Bone marrow (tissue), 2 donors: ENCODE measurements around the gene COL1A2.

Experiments
- DNase-seq, 2 donors: peaks; one replicate each; lab custom pipeline; 2025; lab: John Stamatoyannopoulos, UW

The COL1A2 gene

DNA sequence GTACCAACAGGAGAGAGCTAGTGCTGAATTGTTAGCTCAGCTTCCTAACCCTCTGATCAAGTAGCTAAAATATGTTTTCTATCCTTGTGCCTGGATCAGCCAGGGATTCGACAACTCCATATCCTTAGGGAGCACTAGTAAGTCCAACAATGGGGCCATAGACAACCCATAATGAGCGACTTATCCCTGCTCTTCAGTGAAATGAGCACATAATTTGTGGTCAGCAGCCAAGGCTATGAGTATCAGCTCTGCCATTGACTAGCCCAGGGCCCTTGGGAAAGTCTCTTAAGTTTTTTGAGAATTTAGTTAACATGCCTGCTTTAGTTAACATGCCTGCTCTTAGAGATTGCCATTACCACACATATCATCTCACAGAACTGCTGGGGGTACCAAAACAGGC is 39.3 kb downstream of the COL1A2 start:
- DNase-seq = no peak

DNA sequence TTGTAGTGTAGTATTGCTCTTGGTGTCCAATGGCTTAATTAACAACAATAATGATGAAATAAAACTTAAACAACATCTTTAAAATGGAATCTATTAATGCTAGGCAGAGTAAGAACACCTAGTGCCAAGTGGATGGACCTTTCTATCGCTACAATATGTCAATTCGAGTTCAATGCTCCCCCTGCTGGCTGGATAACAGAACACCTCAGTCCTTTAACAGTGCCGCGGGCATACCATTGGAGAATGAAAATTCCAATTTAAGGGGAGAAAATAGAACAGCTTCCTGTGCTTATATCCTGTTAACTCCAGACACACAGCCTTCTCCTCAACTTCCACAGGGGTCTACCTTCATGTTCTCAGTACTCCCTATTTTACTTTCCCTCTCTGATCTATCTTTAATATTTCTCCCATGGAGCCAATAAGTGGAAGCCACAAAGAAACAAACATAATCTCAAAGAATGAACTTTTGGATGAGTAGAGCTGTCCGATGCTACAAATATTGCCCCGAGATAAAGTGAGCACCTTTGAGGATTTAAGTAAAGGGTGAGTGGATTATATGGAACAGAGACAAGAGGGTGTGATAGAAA is 41.4 kb downstream of the COL1A2 start:
- peak in 1 of 2 donors; percentile 36 for DNase-seq

- DNase-seq = no peak
These were observed 42.0 kb downstream of the COL1A2 start for GRCh38 chr7:94436700-94437099.

DNA sequence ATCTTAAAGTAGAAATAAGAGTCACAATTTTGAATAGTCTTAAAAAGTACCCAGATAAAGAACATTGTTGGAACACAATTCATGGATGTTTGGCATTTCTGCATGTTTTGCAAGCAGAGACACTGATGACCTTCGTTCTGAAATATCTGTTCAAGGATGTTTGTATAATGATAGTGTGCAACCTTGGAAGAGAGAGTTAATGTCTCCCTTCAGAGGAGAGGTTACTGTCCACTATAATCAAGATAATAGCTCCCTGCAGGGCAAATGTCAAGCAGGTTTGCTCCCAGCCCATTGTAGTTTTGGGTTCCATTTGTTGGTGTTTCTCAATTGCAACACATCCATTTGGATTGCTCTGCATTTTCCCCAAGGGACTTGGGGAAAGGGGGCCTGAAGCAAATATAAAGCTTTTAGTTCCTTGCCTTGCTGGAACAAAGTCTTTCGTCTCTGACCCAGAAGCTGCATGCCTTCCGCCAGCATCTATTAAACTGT is 45.2 kb downstream of the COL1A2 start:
- DNase-seq = no peak

DNA sequence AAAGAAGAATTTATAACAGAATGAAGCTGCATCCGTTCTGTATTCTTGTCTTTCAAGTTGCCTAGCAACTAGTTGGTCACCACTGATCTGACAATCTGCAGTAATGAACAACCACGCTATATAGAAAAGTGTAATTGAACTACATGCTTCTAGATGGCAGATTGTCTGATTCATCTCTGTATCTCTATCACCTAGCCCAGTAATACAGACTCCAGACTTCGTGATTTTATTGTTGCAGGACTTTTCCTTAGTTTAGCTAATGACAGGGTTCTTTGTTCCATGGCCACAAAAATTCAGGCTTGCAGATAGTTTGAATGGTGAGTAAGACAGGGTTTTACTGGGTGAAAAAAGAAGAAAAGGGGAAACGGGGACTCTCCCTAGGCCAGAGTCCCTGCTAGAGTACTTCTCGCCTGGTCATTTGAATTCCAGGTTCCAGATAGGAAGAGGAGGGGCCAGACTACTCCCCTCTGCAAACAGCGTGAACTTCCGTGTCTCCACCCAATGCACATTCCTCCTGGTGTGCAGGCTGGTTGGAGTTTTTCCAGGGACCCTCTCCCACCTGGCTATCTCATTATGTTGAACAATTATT is 45.9 kb downstream of the COL1A2 start:
- DNase-seq = no peak

- DNase-seq = no peak
These were observed 46.4 kb downstream of the COL1A2 start for GRCh38 chr7:94441138-94441537.

DNA sequence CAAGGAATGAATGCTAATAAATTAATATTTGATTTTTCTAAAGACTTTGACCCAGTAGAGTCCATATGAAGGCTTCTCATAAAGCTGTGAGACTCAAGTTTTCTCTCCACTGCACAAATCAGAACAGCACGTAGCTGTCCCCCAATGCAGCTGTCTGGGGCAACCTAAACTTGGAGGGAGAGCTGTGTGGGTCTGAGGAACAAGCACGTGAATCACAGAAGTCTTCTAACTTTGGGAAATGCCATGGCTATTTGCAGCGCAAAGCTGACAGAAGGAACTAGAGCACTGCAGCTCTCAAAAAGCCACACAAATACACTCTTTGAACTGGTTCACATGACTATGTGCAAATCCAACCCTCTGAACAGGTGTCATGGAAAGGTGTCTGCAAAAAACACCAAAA is 47.9 kb downstream of the COL1A2 start:
- no peak for DNase-seq

DNA sequence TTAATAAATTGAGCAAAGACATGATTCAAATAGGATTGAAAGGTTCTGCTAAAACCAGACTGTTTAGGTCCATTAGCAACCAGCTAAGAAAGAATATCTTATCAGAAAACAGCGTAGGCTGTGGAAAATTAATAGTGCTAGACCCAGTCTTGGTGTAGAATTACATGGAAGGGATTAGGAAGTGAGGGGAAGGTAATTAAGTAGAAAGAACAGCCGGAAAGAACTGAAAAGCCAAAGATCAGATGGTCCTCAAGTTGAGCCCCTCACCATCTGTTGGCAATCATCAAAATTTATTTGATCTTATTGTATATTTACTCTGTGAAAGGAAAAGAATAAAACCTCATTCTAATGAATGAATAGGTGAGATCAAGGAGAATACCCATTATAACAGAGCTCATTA is 50.1 kb downstream of the COL1A2 start:
- DNase-seq = no peak

DNA sequence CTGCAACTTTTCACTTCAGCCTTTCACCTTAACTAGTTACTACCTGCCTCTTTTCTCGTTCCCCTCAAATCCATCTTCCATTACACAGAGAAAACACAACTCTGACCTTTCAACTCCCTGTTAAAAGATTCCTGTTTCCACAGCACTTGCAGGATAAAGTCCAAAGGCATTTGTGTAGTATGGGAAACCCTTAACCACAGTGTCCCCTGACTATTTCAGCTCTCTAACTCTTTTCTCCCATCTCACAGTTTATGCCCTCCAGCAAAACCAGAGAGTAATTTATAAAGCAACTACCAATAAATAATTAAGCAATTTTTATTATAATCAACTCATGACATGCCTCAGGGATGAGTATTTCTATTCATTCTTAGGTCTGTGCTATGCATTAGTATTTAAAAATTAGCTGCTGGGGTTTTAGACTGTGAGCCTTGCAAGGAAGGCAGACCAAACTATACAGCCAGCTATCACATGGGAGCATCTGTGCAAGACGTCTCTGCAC is 51.0 kb downstream of the COL1A2 start:
- no peak for DNase-seq

DNA sequence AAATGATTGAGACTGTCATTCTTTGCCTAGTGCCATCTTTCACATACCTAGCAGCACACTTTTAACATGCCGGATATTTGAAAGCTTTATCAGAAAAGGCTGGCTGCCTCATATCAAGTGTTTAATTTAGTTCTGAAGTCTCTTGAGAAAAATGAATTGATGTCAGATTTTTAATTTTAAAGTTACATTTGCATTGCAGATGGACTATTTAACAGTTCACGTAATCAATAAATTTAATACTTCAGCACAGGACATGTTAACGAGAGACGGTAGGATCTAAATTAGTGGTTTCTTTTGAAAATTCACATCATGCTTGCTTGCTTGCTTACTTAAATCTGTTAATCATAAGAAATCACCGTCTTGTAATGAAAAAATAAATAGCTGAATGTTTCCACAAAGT is 51.6 kb downstream of the COL1A2 start:
- DNase-seq = no peak

- DNase-seq = peak in 1 of 2 donors; percentile 33
These were observed 54.5 kb downstream of the COL1A2 start for GRCh38 chr7:94449151-94449725.

DNA sequence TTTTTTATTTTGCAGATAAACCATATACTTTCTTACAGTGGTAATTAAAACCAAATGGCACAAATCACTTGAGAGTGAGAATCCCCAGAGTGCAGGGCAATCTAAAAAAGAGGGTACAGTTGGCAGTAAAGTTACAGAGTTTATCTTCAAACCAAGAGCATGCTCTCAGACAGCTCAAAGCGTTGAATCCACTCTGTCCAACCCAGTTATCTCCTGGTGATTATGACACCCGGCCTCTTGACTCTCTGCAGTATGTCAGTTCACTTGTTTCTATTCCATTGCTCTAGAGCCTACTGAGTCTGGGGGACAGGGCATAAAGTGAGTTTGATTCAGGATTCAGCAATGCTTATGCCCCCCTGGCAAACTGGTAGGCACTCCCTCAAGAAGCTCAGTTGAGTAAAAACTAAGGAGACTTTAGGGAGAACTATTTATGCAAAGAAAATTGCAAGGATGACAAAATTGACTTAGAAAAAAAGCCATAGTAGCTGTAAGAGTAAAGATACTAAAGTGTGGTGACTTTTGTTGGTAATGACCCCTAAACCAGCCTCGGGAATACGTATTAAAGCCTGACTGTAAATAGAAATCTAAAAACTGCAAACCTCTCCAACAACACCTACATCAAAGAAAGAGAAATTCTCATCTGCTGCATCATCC is 55.5 kb downstream of the COL1A2 start:
- no peak for DNase-seq

DNA sequence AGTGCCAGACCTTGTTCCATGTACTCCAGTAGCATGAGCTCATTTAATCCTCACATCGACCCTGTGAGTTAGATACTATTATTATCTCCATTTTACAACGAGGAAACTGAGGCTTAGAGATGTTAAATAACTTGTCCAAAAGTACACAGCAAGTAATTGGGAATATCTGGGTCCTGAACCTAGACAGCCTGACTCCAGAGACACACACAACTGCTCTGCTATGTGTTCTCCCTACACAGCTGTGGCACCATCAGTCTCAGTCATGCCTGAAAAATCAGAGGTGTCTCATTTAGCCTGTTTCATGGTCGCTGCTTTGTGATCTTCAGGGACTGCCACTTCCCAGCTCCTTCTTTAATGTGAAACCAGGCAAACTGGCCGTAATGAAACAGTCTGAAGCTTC is 56.5 kb downstream of the COL1A2 start:
- DNase-seq = no peak

- DNase-seq = no peak
These were observed 57.5 kb downstream of the COL1A2 start for GRCh38 chr7:94452239-94452638.

DNA sequence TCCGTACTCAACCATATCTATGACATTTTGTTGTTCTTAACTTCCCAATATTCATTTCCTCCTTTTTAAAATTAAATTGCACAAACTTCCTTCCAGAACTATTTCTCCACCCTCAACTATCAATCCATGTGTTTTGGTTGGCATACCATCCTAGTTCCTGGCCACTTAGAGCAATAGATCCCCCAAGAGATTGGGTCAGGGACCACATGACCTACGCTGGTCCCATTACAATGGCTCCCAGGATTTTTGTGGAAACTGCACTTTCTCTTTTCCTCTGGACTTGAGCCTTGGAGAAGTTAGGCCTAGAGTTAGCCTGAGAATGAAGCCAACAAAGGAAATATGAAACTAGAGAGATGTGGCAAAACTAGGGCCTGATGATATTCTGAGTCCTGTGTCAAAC is 59.2 kb downstream of the COL1A2 start:
- DNase-seq = no peak

- no peak for DNase-seq
These were observed 63.3 kb downstream of the COL1A2 start for GRCh38 chr7:94458041-94458440.

GRCh38 chr7:94466516-94466915 is 71.8 kb downstream of the COL1A2 start:
- no peak for DNase-seq

DNA sequence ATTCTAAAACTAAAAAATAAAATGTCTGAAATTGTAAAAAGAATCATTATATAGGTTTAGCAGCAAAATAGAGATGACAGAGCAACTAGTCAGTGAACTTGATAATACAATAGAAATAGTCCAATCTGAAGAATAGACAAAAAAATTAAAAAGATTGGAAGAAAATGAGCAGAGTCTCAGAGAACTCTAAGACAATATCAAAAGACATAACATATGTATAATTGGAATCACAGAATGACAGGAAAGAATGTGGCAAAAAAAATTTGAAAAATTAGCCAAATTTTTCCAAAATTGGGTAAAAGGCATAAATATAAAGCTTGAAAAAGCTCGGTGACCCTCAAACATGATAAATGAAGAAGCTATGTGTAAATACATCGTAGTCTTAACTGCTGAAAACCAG is 76.9 kb downstream of the COL1A2 start:
- no peak for DNase-seq

DNA sequence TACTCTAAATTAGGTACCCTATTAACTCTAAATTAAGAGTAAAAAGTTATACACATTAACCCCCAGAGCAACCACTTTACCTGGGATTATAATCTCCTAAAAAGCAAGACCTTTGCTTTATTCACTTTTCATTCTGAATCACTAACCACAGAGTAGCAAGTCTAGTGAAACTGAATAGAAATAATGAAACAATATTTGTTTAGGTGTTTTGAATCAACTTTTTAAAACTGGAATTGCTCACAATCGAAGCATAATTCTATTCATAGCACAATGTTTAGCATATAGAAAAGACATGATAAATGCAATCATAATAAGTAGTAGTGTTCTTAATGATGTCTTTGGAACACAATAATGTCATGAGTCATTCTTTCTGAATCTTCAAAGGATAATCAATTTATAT is 77.9 kb downstream of the COL1A2 start:
- DNase-seq = no peak

DNA sequence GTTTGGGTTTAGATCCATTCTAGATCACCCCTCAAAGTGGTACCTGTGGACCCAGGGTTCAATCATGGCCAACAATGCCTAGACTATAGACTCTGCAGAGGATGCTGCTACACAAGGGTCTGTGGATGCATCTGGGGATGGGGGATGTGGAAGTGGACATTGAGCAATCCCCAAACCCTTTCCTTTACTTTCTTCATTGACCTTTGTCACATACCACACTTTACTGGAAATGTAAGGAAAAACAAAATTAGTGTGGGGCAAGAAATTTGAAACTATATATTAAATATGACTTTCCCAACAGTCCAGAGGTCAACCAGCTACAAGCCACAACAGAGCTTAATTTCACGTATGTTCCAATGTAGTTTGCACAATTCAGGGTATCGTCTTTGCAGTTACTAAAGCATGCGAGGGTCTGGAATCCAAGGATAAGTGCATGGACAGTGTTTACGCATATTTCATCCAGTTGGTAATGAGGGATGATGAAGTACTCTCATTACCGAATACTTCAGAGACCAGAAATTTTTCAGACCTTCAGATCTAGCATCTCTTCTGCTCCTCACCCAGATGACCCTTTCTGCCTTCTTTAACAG is 81.7 kb downstream of the COL1A2 start:
- no peak for DNase-seq

- DNase-seq = no peak
These were observed 83.2 kb downstream of the COL1A2 start for GRCh38 chr7:94477878-94478277.

DNA sequence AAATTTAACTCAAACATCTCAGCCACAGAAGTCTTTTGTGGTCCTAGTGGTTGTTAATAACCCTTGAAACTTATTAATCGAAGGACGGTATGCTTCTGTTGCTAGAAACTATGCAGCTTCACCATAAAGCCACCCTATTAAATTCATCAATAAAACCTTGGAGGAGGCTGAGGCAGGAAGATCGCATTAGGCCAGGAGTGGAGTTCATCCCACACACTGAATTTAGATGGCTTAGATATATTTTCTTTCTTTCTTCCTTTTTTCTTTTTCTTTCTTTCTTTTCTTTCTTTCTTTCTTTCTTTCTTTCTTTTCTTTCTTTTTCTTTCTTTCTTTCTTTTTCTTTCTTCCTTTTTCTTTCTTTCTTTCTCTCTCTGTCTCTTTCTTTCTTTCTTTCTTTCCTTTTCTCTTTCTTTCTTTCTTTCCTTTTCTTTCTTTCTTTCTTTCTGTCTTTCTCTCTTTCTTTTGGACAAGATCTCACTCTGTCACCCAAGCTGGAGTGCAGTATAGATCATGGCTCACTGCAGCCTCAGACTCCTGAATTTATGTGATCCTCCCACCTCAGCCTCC is 84.0 kb downstream of the COL1A2 start:
- no peak for DNase-seq
